GM12878 (cell line): ENCODE results near the gene PCK1.

Experiments
- CHD1 ChIP-seq: IDR thresholded peaks from 2 replicates; pipeline ENCODE4 v1.6.1; 2012; ENCODE audit warnings: low read depth, low read length, improper control_type of control experiment
- CREM ChIP-seq: IDR thresholded peaks from 2 replicates; pipeline ENCODE4 v1.6.1; 2014; ENCODE audit warnings: antibody characterized with exemption, low read depth
- CTCF ChIP-seq, 3 experiments: IDR thresholded peaks in 2 of 3; conservative IDR thresholded peaks in 1 of 3; 2 replicates each; pipeline ENCODE4 v1.5.1; 2011; ENCODE audit warnings: low read depth in 3 of 3, low read length in 3 of 3, mild to moderate bottlenecking in 3 of 3, control low read depth in 2 of 3, moderate library complexity in 2 of 3, inconsistent platforms in 1 of 3, mixed read lengths in 1 of 3; ENCODE audit not compliant: control insufficient read depth in 2 of 3, insufficient read depth in 1 of 3; ENCODE audit errors: extremely low read depth in 1 of 3
- EZH2 ChIP-seq: IDR thresholded peaks from 2 replicates; pipeline ENCODE4 v1.6.1; 2012; ENCODE audit warnings: low read depth, mild to moderate bottlenecking, control low read depth, inconsistent platforms, low read length, borderline replicate concordance; ENCODE audit not compliant: control insufficient read depth
- KAT2A ChIP-seq: conservative IDR thresholded peaks from 2 replicates; pipeline ENCODE4 v1.6.1; 2011; ENCODE audit warnings: low read depth, low read length; ENCODE audit not compliant: control insufficient read depth
- NR2C2 ChIP-seq: IDR thresholded peaks from 2 replicates; pipeline ENCODE4 v1.6.1; 2011; ENCODE audit warnings: borderline replicate concordance, low read depth; ENCODE audit not compliant: control insufficient read depth, insufficient read length
- PBX3 ChIP-seq: IDR thresholded peaks from 2 replicates; pipeline ENCODE4 v1.6.1; 2011; ENCODE audit warnings: mild to moderate bottlenecking, low read depth, low read length, moderate library complexity; ENCODE audit not compliant: insufficient replicate concordance
- POLR2A ChIP-seq: IDR thresholded peaks from 2 replicates; pipeline ENCODE4 v1.6.1; 2011; ENCODE audit warnings: low read depth, mild to moderate bottlenecking, low read length
- POLR2AphosphoS5 ChIP-seq: IDR thresholded peaks from 2 replicates; pipeline ENCODE4 v1.6.1; 2011; ENCODE audit warnings: mild to moderate bottlenecking, low read length, inconsistent platforms
- SP1 ChIP-seq: IDR thresholded peaks from one replicate; pipeline ENCODE4 v1.6.1; 2011; ENCODE audit warnings: low read depth, low read length
- SPI1 ChIP-seq: IDR thresholded peaks from 2 replicates; pipeline ENCODE4 v1.6.1; 2011; ENCODE audit warnings: low read depth, mild to moderate bottlenecking, low read length, moderate library complexity, borderline replicate concordance; ENCODE audit not compliant: insufficient read depth
- YY1 ChIP-seq: IDR thresholded peaks from 2 replicates; pipeline ENCODE4 v1.6.1; 2011; ENCODE audit warnings: low read depth, mild to moderate bottlenecking, low read length
- ZBED1 ChIP-seq: IDR thresholded peaks from 2 replicates; pipeline ENCODE4 v1.6.1; 2016; ENCODE audit warnings: borderline replicate concordance
- ZZZ3 ChIP-seq: IDR thresholded peaks from 2 replicates; pipeline ENCODE4 v1.6.1; 2011; ENCODE audit warnings: low read depth; ENCODE audit not compliant: control insufficient read depth, insufficient read length

GRCh38 chr20:57536771-57537724, 23.9 kb upstream of the PCK1 start:
- TF ChIP-seq CTCF (IDR thresholded peaks at IDR 0.05 in 2 of 3, conservative IDR thresholded peaks at IDR 0.05 in 1 of 3; ENCODE audit: control insufficient read depth in 2 of 3, extremely low read depth in 1 of 3, insufficient read depth in 1 of 3, low read depth in 3 of 3, low read length in 3 of 3), result no peak
- TF ChIP-seq POLR2AphosphoS5, result no peak
- no peak for TF ChIP-seq POLR2A
- TF ChIP-seq CHD1, result no peak
- no peak for TF ChIP-seq ZBED1
- no peak for TF ChIP-seq SPI1
- TF ChIP-seq PBX3, result no peak
- TF ChIP-seq KAT2A, result no peak
- TF ChIP-seq NR2C2, result no peak
- no peak for TF ChIP-seq SP1
- TF ChIP-seq EZH2, result no peak
- no peak for TF ChIP-seq YY1
- TF ChIP-seq ZZZ3, result no peak
- TF ChIP-seq CREM, result no peak
